Measurements from ENCODE around the gene CAND1. TPM values are rescaled to one million over a fixed set of nuclear protein-coding genes. Genes with fewer than 3 reads are reported as not detected.

The CAND1 gene
- total RNA-seq, 6 donors from 2014 or later: 39.2 to 96.3 (median 87.5) TPM

DNA sequence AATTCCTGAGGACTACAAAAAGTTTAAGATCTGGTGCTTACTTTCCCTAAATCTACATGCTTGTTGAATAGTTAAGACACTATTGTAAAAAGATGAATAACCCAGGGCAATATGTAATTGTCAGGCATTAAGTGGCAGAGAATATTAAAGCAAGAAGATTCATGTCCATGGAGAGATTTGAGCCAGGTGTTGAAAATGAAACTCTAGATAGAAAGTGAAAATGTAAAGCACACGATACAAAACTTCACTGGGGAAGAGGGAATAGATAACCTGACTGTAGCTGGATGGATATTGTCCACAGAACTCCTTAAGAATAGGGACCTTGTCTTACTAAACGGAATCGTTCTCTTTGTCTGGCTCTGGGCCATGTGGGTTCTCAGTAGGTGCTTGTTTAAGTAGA lies 5.0 kb downstream of the CAND1 start:
- DNase-seq (no peak), ATAC-seq (ENCODE audit: low FRiP score in 2 of 2) (no peak)
- Histone ChIP-seq H3K27me3 (no peaks in the 10 kb centered on the region), H3K27ac (no peak overlapping the region), H3K36me3 (no peaks in the 10 kb centered on the region), H3K4me3 (no peak overlapping the region), H3K4me1 (peaks cover 38 to 56% (median 49%) of the 10 kb centered on the region in 4 donors), H3K9me3 (no peaks in the 10 kb centered on the region)
- TF ChIP-seq, protein P1, sequence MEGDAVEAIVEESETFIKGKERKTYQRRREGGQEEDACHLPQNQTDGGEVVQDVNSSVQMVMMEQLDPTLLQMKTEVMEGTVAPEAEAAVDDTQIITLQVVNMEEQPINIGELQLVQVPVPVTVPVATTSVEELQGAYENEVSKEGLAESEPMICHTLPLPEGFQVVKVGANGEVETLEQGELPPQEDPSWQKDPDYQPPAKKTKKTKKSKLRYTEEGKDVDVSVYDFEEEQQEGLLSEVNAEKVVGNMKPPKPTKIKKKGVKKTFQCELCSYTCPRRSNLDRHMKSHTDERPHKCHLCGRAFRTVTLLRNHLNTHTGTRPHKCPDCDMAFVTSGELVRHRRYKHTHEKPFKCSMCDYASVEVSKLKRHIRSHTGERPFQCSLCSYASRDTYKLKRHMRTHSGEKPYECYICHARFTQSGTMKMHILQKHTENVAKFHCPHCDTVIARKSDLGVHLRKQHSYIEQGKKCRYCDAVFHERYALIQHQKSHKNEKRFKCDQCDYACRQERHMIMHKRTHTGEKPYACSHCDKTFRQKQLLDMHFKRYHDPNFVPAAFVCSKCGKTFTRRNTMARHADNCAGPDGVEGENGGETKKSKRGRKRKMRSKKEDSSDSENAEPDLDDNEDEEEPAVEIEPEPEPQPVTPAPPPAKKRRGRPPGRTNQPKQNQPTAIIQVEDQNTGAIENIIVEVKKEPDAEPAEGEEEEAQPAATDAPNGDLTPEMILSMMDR (IDR thresholded peaks at IDR 0.05): no peak
- TF ChIP-seq EP300 (IDR thresholded peaks at IDR 0.05): no peak
- no peak for TF ChIP-seq POLR2A (IDR thresholded peaks at IDR 0.05)
- TF ChIP-seq POLR2AphosphoS5 (IDR thresholded peaks at IDR 0.05): no peak
- WGBS, 2 donors: 32 to 42% methylated on average over 3 of the region's 3 CpGs

DNA sequence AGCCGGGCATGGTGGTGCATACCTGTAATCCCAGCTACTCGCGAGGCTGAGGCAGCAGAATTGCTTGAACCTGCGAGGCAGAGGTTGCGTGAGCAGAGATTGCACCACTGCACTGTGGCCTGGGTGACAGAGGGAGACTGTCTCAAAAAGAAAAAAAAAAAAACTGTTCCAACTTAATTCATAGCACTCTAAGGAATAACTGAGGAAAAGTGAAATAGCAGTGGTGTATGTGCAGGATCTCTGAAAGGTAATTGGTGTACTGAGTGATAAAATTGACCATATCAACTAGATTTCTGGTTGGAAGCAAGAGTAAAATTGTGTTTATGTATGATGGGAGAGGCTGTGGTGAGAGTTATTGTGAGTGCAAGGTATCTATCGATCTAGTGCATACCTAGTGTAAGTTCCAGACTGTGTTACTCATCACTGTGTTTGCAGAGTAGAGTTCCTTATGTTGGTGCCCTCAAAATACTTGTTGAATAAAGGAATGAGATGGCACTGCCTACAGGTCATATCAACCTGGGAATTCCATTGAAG lies 6.3 kb downstream of the CAND1 start:
- H3K36me3 ChIP-seq: no peaks in the 10 kb centered on the region
- peaks cover 44 to 67% (median 59%) of the 10 kb centered on the region in 4 donors for H3K4me1 ChIP-seq
- TF ChIP-seq, protein P1 (IDR thresholded peaks at IDR 0.05): no peak
- no peak for TF ChIP-seq POLR2AphosphoS5 (IDR thresholded peaks at IDR 0.05)
- TF ChIP-seq POLR2A (IDR thresholded peaks at IDR 0.05): no peak
- H3K27ac ChIP-seq: no peak overlapping the region
- H3K9me3 ChIP-seq: no peaks in the 10 kb centered on the region
- 69 to 88% methylated on average over 6 of the region's 6 CpGs for WGBS, 2 donors
- no peak for ATAC-seq (ENCODE audit: low FRiP score in 2 of 2)
- H3K27me3 ChIP-seq: no peaks in the 10 kb centered on the region
- no peak overlapping the region for H3K4me3 ChIP-seq
- no peak for DNase-seq

DNA sequence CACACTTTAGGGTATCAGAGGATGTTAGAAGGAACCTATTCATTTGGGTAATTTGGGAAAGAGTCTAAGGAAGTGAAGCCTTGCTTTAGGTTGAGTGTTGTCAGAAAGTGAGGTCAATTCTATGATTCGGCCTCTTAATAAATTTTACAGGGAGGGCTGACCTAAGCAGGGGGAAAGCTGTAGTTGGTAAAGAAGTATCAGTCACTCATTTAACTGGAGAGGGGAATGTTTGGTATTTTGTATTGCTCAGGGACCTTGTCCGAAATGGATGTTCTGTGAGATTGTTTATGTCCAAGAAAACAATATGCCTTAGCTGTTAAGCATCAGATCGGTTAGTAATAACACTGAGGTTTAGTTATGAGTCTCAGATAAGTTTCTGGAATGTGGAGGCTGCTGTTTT lies 7.3 kb downstream of the CAND1 start:
- H3K4me1 ChIP-seq: peaks cover 40 to 59% (median 51%) of the 10 kb centered on the region in 4 donors

DNA sequence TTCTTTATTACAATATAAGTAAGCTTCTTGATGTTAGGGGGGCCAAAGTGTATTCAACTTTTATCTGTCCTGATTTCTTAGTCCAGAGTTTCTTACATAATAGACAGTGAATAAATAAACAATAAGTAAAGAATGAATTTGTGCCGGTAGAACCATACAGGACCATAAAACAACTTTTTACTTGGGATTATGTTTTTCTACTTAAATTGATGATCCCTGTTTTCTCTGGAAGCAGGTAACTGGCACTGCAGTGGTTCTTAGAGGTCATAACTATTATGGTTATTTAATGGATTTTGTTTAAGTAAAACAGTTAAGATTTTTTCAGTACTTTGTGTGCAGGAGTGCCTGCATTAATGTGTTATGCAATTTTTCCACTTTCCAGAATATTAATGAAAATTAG lies 10.5 kb downstream of the CAND1 start:
- no peak for ATAC-seq (ENCODE audit: low FRiP score in 2 of 2)

More for the DNA sequence above, 7.3 kb downstream of the CAND1 start:
- TF ChIP-seq POLR2AphosphoS5 (IDR thresholded peaks at IDR 0.05) (no peak), EP300 (IDR thresholded peaks at IDR 0.05) (no peak), POLR2A (IDR thresholded peaks at IDR 0.05) (no peak)
- TF ChIP-seq, protein P1 (IDR thresholded peaks at IDR 0.05): no peak
- ATAC-seq (ENCODE audit: low FRiP score in 2 of 2) (no peak), DNase-seq (no peak)
- Histone ChIP-seq H3K27me3 (no peaks in the 10 kb centered on the region), H3K4me3 (no peak overlapping the region), H3K9me3 (no peaks in the 10 kb centered on the region), H3K36me3 (no peaks in the 10 kb centered on the region), H3K27ac (no peak overlapping the region)
- 60 to 72% methylated on average over 3 of the region's 3 CpGs for WGBS, 2 donors

More for the DNA sequence above, 10.5 kb downstream of the CAND1 start:
- 17 to 43% methylated on average over 1 of the region's 1 CpG for WGBS, 2 donors
- Histone ChIP-seq H3K27ac (no peak overlapping the region), H3K9me3 (no peaks in the 10 kb centered on the region), H3K27me3 (no peaks in the 10 kb centered on the region), H3K4me1 (peaks cover 26 to 37% (median 28%) of the 10 kb centered on the region in 4 donors), H3K36me3 (peaks cover 0 to 19% (median 1%) of the 10 kb centered on the region in 4 donors), H3K4me3 (no peak overlapping the region)
- no peak for DNase-seq
- TF ChIP-seq POLR2AphosphoS5 (IDR thresholded peaks at IDR 0.05) (no peak), POLR2A (IDR thresholded peaks at IDR 0.05) (no peak), EP300 (IDR thresholded peaks at IDR 0.05) (no peak)
- TF ChIP-seq, protein P1 (IDR thresholded peaks at IDR 0.05): no peak
